Stimulated activated CD8-positive, alpha-beta memory T cell treated with anti-CD3 and anti-CD28 coated beads, Interleukin-12 subunit alpha, Interleukin-12 subunit beta, amount 100 ng/mL, for 4 hours (primary cell): ENCODE measurements around the gene HNRNPAB.
"Not testable (repeated sequence)": the region's sequence is repeated elsewhere in the genome, so short reads cannot be mapped to it uniquely, and the experiment has no call there.

Experiments
- DNase-seq: peaks from one replicate; pipeline ENCODE4 v3.0.0-alpha.2; 2020; ENCODE audit warnings: low read depth

Gene HNRNPAB

DNA sequence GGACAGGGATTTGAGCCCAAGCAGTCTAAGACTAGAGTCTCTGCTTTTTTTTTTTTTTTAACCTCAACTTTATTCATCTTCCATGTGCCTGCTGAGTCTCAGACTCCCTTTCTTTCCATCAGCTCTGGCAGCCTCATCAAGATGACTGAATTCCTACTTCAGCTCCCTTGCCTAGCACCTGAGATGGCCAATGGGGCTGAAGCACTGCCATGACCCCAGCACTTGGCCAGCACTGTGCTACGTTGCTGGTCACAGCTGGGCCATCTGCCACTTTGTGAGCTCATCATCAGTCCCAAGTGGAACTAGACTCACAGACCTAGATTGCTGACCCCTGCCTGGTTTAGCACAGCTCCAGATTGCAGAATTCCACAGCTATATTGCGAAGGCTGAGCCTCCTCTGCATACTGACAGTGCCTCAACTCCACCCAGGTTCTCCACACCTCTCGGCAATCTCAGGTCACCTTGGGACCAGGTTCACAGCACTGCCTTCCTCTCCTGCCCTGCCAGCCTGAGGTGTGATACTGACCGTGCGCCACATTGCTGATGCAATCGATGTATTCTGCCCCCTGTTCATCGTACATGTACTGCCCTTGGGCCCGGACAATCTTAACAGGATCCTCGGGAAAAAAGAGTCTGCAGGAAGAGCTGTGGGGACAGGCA lies 26.7 kb downstream of the HNRNPAB start:
- DNase-seq: no peak

DNA sequence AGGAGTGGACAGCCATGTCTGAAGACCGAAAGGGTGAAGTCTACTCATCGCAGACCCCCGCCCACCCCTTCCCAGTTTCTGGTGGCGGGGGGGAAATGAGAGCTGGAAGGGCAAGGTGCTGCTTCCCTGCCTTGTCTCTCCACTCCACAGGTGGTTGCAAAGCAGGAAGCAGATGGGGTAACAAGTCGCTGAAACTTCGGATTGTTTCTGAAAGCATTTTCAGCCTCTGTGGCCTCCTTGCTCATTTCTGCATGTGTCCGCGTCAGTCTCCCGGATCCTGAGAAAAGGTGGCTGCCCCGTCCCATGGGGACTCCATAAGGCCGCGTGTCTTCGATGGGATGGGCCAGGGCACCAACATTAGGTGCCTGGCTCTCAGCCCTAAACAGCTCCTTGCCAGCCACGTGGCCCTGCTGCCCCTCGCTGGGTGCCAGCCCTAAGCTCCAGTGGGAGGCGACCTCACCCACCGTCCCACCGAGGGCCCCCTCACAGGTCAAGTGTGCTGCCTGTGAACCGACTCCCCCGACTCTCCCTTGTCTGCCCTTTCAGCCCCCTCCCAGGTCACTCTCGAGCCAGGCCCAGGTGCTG lies 27.3 kb downstream of the HNRNPAB start:
- no peak for DNase-seq

DNA sequence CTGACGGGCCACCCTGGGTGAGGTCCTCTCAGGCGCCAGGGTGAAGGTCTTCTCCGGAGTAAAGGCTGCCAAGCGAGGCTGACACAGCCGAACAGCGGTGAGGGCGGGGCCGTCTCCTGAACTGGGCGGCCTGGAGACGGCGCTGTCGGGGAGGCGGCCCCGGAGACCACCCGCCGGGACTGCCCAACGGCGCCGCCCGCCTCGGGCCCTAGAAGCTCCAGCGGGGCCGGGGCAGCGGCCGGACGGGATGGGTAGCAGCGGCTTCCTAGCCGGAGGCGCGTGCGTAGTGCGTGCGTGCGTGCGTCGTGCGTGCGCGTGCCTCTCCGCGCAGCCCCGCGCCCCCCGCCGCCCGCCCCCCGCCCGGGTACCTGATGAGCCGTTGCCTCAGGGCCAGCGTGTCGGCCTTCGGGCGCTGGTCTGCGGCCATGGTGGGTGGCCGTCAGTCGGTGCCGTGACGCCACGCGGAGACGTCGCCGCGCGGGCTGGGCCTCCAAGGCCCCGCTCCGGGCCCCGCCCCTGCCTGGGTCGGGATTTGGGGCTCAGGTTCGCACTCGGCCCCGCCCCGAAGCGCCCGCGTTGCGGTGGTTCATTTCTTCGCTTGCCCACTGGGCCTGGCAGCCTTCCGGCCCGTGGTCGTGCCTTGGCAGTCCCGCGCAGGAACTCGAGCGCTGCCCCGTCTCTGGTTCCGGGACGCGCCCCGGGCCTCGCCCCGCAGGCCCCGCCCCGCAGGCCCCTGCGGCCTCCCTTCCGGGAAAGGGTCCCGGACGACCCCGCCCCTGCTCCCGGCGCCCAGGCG lies 28.0 kb downstream of the HNRNPAB start, which contains the start of gene PHYKPL:
Gene PHYKPL, minus strand, starts transcription at position 679 of the 796 bp plus-strand sequence. Its CDS starts 252 bp downstream, at position 427.
- peak; percentile 59 for DNase-seq

DNA sequence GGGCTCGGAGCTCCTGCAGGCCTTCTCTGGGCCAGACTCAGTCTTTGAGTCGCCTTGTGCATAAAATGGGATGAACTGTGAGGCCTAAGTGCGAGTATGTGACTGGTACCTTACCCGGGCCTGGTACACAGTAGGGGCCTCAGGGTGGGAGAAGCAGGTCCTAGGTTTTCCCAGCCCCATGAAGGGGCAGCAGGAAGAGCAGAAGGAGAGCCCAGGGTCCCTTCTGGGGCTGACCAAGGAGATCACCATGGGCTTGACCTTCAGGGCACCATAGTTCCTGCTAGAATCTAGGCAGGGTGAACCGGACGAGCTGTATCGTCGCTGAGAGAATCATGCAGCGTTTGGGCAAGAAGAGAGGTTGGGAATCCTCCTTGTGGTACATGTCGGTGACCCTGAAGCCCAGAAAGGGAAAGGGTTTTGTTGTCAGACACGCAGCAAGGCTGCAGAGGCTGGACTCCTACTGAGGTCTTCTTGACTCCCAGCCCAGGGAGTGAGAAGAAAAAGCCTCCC lies 28.6 kb downstream of the HNRNPAB start:
- DNase-seq: no peak

DNA sequence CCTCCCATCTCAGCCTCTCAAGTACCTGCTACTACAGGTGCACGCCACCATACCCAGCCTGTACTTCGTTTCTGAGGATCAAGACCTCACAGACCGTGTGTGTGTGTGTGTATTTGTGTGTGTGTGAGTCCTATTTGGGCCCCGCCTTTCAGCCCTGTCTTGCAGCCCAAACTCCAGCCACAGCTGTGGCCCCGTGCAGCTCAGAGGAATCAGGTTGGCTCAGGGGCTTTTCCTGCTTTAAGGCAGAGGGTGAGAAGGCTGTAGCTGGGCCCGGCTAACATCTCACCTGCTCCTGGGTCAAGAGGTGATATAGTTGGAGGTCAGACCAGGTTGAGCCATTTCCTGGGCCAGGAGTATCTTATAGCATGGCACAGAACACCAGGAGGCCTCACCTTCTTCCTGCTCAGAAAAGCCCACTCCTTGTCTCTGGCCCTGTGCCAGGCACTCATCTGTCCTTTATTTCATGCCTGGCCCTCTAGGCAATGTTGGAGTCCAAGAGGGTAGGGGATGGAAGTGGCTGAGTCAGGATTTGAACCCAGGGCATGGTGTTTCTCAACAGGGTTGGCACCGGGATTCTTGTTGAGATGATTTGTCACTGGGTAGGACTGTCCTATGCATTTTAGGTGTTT lies 29.9 kb downstream of the HNRNPAB start:
- no peak for DNase-seq

DNA sequence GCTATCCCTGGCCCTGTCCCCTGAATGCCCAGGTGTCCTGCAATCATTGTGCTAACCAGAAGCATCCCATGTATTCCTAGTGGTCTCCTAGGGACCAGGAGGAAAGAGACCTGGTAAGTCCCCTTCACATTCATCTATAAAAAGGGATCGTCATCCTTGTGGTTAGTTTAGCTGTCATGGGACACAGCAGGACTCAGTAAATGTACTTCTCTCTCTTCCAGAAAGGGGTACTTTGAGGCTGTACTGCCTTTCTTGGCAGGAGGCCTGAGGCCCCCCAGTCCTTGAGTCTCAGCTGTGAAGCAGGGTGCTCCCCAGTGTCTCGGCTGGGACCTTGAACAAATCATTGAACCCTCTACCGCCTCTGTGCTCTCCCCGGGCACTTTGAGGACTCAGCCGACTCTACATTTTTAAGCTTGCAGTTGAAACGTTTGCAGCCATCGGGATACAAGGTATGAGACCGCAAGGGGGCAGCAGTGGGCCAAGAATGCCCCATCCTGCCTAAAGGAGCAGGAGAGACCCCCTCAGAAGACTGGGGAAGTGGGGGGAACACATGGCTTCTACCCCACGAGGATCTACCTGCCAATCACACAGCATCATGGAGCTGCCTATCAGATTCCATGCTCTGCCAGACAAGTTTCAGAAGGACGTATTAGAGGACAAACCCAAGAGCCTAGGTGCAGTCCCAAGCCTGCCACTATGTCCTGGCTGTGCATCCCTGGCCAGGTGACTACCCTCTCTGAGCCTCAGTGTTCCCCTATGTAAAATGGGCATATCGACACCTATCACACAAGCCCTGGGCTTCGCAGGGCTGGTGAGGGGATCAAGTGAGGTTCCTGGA lies 30.6 kb downstream of the HNRNPAB start:
- peak; percentile 57 for DNase-seq

DNA sequence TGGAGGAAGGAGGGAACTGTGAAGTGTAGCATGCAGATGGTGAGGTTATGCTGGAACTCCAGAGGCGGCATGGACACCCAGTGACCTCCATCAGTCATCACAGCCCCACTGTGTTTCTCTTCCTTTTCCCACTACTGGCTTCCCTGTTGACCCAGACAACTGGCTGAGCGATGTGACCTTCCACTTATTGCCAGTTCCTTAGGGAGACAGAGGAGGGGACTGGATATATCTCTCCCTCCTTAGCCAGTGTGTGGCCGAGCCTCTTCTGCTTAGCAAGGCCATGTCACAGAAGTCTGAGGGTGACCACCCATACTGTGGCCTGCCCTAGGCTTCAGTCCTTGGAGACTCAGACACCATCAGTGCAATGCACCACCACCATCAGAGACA lies 31.2 kb downstream of the HNRNPAB start:
- no peak for DNase-seq

DNA sequence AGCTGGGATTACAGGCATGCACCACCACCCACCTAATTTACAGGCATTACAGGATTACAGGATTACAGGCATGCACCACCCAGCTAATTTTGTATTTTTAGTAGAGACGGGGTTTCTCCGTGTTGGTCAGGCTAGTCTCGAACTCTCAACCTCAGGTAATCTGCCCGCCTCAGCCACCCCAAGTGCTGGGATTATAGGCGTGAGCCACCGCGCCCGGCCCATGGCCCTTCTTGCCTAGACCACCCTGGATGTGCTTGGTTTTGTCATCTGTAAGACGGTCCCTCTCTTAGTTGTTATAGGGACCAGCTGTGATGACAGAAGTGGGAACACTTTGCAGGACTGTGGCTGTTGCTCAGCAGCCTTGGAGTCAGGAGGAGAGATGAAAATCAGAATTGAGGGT lies 31.8 kb downstream of the HNRNPAB start:
- no peak for DNase-seq

DNA sequence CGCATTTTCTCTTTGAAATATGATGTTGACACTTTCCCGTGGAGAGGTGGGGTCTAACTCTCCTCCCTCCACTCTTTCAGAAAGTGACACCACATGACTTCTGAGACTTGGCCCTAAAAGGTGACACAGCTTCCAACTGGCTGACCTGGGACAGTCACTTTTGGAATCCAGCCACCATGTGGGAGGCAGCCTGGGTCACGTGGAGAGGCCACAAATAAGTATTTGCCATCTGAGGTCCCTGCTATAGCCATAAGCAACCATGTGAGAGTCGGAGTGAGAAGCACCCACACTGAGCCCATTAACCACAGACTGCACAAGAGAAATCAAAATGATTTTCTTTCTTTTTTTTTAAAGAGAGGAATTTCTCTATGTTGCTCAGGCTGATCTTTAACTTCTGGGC lies 32.3 kb downstream of the HNRNPAB start:
- DNase-seq: no peak

DNA sequence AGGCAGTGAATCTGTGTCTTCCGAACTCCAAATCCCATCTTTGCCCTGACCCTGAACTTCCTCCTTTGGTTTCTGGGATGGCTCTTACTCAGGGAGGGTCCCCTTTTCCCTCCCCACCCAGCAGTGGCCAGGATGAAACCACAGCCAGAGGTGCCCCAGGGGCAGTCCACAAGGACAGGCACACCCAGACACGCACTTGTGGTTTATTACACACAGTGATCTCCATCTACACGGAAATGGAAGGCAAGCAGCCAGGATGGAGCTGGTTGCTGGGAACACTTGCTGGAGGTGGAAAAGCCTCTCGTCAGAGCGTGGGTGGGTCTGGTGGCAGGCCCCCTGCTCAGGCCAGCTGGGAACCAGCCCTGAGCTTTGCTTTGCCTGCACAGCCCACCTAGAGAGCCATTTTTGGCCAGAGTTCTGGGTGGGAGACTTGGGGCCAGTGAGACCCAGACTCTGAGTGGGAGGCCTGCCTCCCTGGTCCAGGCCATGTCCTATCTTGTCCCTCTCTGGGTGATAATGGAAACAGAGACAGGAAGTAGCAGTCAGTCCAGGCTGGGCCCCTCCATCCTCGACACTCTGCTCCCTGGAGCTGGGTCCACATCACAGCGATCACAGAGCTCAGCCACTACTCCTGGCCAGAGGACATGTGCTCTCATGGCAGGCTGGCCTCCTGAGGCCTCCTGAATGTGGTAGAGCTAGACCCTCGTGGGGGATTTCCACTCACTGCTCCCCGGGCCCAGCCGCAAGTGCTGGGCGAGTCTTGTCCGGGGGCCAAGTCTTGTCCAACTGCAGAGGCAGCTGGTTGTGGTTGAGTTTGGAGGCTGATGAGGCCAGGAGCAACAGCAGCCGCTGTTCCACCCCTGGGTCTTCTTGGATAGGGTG lies 33.3 kb downstream of the HNRNPAB start:
- no peak for DNase-seq

DNA sequence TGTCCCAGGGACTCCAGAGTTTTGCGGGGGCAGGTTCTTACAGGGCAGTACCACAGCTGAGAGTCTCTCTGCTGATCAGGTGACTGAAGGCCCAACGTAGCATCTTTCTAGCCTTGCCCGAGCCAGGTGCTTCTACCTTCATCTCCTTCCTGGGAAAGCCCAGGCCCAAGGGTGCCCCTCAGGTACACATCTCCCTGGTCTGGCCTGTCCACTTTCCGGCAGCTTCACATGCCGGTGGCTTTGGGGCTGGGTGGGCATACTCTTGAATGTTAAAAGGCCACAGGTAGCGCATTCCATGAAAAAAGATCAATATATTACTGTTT lies 33.9 kb downstream of the HNRNPAB start:
- DNase-seq: no peak

DNA sequence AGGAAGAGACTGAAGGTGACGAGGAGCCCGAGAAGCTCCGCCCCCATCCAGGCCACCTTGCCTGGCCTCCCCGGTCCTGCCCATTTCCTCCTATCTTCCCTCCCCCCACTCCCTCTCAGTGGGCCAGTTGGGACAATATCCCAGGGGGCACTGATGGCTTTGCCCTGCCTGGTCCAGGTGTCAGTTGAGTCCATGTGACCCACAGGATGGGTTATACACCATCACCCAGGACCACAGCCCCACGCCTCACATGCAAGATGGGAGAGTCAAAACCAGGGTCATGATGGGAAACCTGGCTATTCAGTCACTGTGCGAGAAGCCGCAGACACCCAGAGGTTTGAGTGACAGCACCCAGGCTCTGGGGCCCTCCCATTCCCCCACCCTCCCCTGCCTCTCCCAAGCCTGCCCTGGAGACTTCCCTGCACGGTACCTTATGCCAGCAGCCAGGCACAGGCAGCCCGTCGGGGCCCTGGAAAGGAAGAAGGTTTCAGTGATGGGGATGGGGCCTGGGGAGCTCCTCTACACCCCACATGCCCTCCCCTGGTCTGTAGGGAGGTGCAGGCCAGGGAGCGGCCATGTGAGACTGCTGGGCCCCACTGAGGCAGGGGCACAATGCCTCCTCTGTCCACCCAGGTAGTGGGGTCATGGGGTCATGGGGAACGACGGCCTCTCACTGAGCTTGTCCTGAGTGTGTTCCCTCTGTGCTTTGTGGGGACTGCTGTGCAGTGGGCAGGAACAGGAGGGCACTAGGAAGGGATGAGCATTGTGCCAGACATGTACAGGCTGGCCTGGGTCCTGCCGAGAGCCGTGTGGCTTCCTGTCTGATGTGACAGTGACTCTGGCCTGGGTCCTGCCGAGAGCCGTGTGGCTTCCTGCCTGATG lies 34.6 kb downstream of the HNRNPAB start:
- DNase-seq: no peak

DNA sequence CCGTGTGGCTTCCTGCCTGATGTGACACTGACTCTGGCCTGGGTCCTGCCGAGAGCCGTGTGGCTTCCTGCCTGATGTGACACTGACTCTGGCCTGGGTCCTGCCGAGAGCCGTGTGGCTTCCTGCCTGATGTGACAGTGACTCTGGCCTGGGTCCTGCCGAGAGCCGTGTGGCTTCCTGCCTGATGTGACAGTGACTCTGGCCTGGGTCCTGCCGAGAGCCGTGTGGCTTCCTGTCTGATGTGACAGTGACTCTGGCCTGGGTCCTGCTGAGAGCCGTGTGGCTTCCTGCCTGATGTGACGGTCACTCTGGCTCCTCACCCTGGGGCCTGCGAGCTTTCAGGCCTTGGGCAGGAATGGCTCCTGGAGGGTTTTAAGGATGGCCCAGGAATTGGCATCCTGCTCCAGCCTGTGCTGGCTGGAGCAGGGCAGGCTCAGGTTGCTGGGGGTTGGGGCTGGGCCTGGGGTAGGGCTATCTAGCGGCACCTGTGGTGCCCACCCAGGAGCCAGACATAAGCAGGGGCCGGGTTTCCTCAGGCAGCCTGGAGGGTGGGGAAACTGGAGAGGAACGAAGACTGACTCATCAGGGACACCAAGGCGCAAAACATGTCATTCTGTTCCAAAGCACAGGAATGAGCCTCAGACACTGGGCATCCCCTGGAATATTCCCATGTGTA lies 35.4 kb downstream of the HNRNPAB start:
- not testable (repeated sequence) for DNase-seq

DNA sequence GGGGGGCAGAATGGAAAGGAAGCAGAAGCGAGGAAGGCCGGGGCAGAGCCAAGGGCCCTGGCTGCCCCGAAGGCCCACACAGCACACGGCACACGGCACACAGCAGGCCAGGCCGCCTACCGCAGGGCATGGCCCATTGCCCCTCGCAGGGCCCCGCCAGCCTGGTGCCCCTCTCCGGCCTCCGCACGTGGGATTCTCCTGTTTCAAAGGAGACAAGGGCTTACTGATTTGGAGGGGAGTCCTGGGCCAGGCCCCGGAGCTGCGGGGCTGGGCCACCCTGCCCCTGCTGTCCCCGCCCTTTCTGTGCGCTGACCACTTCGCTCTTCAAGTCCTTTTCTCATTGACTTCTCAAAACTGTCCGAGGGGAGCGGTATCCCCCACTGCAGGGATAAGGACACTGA lies 36.0 kb downstream of the HNRNPAB start:
- DNase-seq: no peak

DNA sequence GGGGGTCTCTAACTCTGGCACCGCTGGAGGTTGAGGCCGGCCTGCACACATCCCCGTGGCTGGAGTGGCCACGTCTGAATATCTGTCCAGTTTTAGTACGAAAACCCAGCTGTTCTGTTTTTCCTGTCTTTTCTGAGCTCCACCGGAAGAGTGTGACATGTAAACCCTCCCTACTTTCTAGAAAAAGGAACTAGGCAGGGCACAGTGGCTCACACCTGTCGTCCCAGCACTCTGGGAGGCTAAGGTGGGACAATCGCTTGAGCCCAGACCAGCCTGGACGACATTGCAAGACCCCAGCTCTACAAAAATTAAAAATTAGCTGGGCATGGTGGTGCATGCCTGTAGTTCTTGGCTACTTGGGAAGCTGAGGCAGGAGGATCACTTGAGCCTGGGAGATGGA lies 36.4 kb downstream of the HNRNPAB start:
- DNase-seq: no peak

DNA sequence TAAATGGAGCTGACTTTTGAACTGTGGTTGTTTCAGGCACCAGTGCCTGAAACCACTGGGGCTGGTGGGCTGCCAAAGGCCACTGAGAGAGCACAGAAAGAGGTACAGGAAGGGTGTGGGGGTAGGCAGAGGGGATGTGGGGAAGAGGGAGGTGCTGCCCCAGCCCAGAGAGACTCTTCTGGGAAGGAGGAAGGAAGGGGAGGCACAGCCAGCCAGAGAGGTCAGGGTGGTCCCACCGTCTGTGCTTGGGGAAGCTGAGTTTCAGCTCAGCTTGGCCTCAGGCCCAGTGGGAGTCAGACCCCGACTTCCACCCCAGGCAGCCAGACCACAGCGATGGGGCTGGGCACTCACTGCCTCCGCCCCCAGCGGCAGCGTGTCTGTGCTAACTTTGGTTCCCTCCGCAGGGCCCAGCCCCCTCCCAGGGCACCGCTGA lies 36.9 kb downstream of the HNRNPAB start:
- no peak for DNase-seq

DNA sequence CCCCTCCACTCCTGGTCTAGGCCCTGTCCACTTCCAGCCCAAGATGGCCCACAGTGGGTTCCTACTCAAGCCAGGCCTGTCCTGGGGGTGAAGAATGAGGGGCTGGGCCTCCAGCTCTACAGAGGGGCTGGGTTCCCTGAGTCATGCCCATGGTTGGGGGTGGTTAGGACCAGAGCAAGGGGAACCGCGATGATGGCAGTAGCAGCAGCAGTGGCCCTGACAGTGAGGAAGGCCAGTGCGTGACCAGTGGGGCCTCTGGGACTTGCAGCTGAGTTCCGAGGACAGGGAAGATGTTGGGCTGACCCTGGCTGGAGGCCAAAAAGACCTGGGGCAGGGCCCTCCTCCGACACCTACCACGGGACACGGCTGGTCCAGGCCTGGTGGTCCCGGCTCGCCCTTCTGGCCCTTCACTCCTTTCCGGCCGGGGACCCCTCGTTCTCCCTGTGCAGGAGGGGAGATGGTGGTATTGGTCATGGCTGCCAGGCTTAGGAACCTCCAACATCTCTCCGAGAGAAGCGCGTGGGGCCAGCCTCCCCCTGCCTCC lies 37.4 kb downstream of the HNRNPAB start:
- DNase-seq: no peak

DNA sequence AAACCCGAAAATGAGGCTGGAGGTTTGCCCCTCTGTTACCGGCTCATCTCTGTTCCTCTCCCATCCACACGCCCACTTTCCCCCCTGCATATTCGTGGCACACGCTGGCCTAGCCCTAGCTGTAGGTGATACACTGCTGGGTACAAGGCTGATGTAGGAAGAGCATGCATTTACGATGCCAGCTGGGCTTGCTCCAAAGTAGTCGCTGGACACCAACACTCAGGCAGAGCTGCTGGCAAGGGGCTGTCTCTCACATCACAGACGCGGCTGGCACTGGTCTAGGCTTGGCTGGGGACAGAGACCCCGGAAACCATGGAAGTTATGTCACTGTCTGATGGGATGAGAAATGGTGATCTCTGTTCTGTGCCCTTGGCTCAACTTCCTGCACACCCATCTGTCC lies 38.1 kb downstream of the HNRNPAB start:
- DNase-seq: no peak

DNA sequence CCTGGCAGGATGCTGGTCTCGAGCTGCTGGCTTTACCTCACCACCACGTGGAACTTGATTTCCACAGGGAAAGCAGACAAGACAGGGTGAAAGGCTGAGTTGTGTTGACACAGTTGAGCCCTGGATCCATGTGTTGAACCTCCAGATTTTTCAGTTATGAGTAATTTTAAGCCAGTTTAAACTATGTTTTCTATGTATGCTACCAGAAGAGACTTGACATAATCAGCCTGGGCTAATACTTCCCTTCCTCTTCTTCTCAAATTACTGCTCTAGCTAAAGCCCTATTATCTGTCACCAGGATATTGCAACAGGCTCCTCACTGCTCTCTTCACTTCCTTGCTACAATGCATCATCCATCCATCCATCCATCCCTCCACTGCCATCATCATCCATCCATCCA lies 40.2 kb downstream of the HNRNPAB start:
- no peak for DNase-seq
